Neuron (in vitro differentiated cells): ENCODE data around the gene HEMK1.

Experiments
- H2AFZ ChIP-seq: one replicate; pipeline ENCODE4 v1.6.1; 2013; ENCODE audit warnings: low read depth, mild to moderate bottlenecking, inconsistent platforms, low read length, moderate library complexity
- H3K27me3 ChIP-seq: one replicate; pipeline ENCODE4 v1.6.1; 2013; ENCODE audit warnings: low read length; ENCODE audit not compliant: insufficient read depth
- H3K36me3 ChIP-seq: one replicate; pipeline ENCODE4 v1.6.1; 2013; ENCODE audit warnings: low read length; ENCODE audit not compliant: insufficient read depth
- H3K4me1 ChIP-seq: one replicate; pipeline ENCODE4 v1.6.1; 2013; ENCODE audit warnings: low read length; ENCODE audit not compliant: insufficient read depth
- H3K4me3 ChIP-seq: 2 replicates; pipeline ENCODE4 v1.5.1; 2013; ENCODE audit warnings: mild to moderate bottlenecking, low read length, moderate library complexity
- H3K9me3 ChIP-seq: one replicate; pipeline ENCODE4 v1.6.1; 2013; ENCODE audit warnings: low read length

The HEMK1 gene

GRCh38 chr3:50625231-50626182, 56.2 kb downstream of the HEMK1 start:
- Histone ChIP-seq H3K36me3 (no peaks in the 10 kb centered on the region), H3K27me3 (no peaks in the 10 kb centered on the region), H2AFZ (no peak overlapping the region), H3K4me3 (no peak overlapping the region), H3K9me3 (no peaks in the 10 kb centered on the region), H3K4me1 (peaks cover 2% of the 10 kb centered on the region)

- Histone ChIP-seq H3K4me1 (peaks cover 2% of the 10 kb centered on the region), H2AFZ (no peak overlapping the region), H3K9me3 (no peaks in the 10 kb centered on the region), H3K27me3 (no peaks in the 10 kb centered on the region), H3K36me3 (no peaks in the 10 kb centered on the region), H3K4me3 (no peak overlapping the region)
These were observed 57.1 kb downstream of the HEMK1 start for GRCh38 chr3:50626401-50626800.

GRCh38 chr3:50627407-50628051, 58.2 kb downstream of the HEMK1 start:
- no peak overlapping the region for H2AFZ ChIP-seq
- no peaks in the 10 kb centered on the region for H3K36me3 ChIP-seq
- no peaks in the 10 kb centered on the region for H3K9me3 ChIP-seq
- H3K27me3 ChIP-seq, result no peaks in the 10 kb centered on the region
- H3K4me1 ChIP-seq, result peaks cover 2% of the 10 kb centered on the region
- H3K4me3 ChIP-seq, result no peak overlapping the region

- Histone ChIP-seq H3K9me3 (no peaks in the 10 kb centered on the region), H3K4me1 (peaks cover 2% of the 10 kb centered on the region), H2AFZ (no peak overlapping the region), H3K36me3 (no peaks in the 10 kb centered on the region), H3K27me3 (no peaks in the 10 kb centered on the region), H3K4me3 (no peak overlapping the region)
These were observed 59.3 kb downstream of the HEMK1 start for GRCh38 chr3:50628601-50629000.

- H3K9me3 ChIP-seq, result no peaks in the 10 kb centered on the region
- peaks cover under 1% of the 10 kb centered on the region for H3K4me1 ChIP-seq
- H3K36me3 ChIP-seq, result no peaks in the 10 kb centered on the region
- H3K27me3 ChIP-seq, result no peaks in the 10 kb centered on the region
- no peak overlapping the region for H3K4me3 ChIP-seq
- H2AFZ ChIP-seq, result no peak overlapping the region
These were observed 61.1 kb downstream of the HEMK1 start for GRCh38 chr3:50630394-50630793.

GRCh38 chr3:50630877-50631276, 61.6 kb downstream of the HEMK1 start:
- Histone ChIP-seq H3K4me3 (no peak overlapping the region), H3K4me1 (no peaks in the 10 kb centered on the region), H3K36me3 (no peaks in the 10 kb centered on the region), H3K27me3 (no peaks in the 10 kb centered on the region), H3K9me3 (no peaks in the 10 kb centered on the region), H2AFZ (no peak overlapping the region)

- no peaks in the 10 kb centered on the region for H3K9me3 ChIP-seq
These were observed 63.1 kb downstream of the HEMK1 start for GRCh38 chr3:50632450-50632849.

GRCh38 chr3:50633230-50633790, 64.0 kb downstream of the HEMK1 start:
- H3K27me3 ChIP-seq, result no peaks in the 10 kb centered on the region
- peaks cover 2% of the 10 kb centered on the region for H3K4me1 ChIP-seq
- no peaks in the 10 kb centered on the region for H3K9me3 ChIP-seq
- no peaks in the 10 kb centered on the region for H3K36me3 ChIP-seq
- H2AFZ ChIP-seq, result no peak overlapping the region
- H3K4me3 ChIP-seq, result no peak overlapping the region

More at GRCh38 chr3:50632450-50632849, 63.1 kb downstream of the HEMK1 start:
- Histone ChIP-seq H2AFZ (no peak overlapping the region), H3K27me3 (no peaks in the 10 kb centered on the region), H3K4me1 (peaks cover 2% of the 10 kb centered on the region), H3K4me3 (no peak overlapping the region), H3K36me3 (no peaks in the 10 kb centered on the region)

GRCh38 chr3:50635066-50635465, 65.7 kb downstream of the HEMK1 start:
- H3K4me3 ChIP-seq, result no peak overlapping the region
- H3K4me1 ChIP-seq, result peaks cover 2% of the 10 kb centered on the region
- H3K36me3 ChIP-seq, result no peaks in the 10 kb centered on the region
- H2AFZ ChIP-seq, result no peak overlapping the region
- no peaks in the 10 kb centered on the region for H3K27me3 ChIP-seq
- no peaks in the 10 kb centered on the region for H3K9me3 ChIP-seq

GRCh38 chr3:50637011-50637410, 67.7 kb downstream of the HEMK1 start:
- Histone ChIP-seq H3K4me1 (peaks cover 2% of the 10 kb centered on the region), H3K36me3 (no peaks in the 10 kb centered on the region), H2AFZ (no peak overlapping the region), H3K9me3 (no peaks in the 10 kb centered on the region), H3K4me3 (no peak overlapping the region), H3K27me3 (no peaks in the 10 kb centered on the region)

GRCh38 chr3:50637945-50638344, 68.6 kb downstream of the HEMK1 start:
- Histone ChIP-seq H2AFZ (no peak overlapping the region), H3K27me3 (no peaks in the 10 kb centered on the region), H3K4me3 (no peak overlapping the region), H3K4me1 (peaks cover 2% of the 10 kb centered on the region), H3K9me3 (no peaks in the 10 kb centered on the region), H3K36me3 (no peaks in the 10 kb centered on the region)

GRCh38 chr3:50639055-50639494, 69.8 kb downstream of the HEMK1 start:
- Histone ChIP-seq H3K27me3 (no peaks in the 10 kb centered on the region), H3K4me1 (peaks cover 2% of the 10 kb centered on the region), H2AFZ (no peak overlapping the region), H3K4me3 (no peak overlapping the region), H3K9me3 (no peaks in the 10 kb centered on the region), H3K36me3 (no peaks in the 10 kb centered on the region)

- no peak overlapping the region for H3K4me3 ChIP-seq
- peaks cover 4% of the 10 kb centered on the region for H3K36me3 ChIP-seq
- no peaks in the 10 kb centered on the region for H3K9me3 ChIP-seq
- no peaks in the 10 kb centered on the region for H3K27me3 ChIP-seq
- H2AFZ ChIP-seq, result no peak overlapping the region
- H3K4me1 ChIP-seq, result peaks cover 2% of the 10 kb centered on the region
These were observed 73.1 kb downstream of the HEMK1 start for GRCh38 chr3:50642382-50642781.
